NCI-H2081 (cell line): ENCODE measurements around the gene PEX11G.

Experiments
- DNase-seq, 2 experiments: peaks; one replicate each; lab custom pipeline; 2025; lab: John Stamatoyannopoulos, UW

Gene PEX11G

DNA sequence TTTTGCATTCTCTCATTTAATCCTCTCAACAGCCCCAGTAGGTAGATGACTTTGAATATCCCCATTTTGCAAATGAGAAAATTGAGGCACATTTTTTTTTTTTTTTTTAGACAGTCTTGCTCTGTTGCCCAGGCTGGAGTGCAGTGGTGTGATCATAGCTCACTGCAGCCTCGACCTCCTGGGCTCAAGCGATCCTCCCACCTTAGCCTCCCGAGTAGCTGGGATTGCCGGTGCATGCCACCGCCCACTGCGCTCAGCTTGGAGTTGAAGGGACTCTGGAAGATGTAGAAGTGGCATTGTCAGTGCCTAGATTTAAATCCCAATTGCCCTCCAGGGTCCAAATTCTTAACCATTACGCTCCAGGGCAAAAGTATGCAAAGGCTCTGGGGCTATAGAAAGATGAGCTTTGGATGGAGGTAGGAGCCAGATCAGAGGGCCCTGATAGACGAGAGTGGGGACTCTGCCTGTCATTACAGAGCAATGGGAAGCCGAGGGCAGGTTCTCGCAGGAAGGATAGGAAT lies 32.8 kb upstream of the PEX11G start:
- DNase-seq: no peak

DNA sequence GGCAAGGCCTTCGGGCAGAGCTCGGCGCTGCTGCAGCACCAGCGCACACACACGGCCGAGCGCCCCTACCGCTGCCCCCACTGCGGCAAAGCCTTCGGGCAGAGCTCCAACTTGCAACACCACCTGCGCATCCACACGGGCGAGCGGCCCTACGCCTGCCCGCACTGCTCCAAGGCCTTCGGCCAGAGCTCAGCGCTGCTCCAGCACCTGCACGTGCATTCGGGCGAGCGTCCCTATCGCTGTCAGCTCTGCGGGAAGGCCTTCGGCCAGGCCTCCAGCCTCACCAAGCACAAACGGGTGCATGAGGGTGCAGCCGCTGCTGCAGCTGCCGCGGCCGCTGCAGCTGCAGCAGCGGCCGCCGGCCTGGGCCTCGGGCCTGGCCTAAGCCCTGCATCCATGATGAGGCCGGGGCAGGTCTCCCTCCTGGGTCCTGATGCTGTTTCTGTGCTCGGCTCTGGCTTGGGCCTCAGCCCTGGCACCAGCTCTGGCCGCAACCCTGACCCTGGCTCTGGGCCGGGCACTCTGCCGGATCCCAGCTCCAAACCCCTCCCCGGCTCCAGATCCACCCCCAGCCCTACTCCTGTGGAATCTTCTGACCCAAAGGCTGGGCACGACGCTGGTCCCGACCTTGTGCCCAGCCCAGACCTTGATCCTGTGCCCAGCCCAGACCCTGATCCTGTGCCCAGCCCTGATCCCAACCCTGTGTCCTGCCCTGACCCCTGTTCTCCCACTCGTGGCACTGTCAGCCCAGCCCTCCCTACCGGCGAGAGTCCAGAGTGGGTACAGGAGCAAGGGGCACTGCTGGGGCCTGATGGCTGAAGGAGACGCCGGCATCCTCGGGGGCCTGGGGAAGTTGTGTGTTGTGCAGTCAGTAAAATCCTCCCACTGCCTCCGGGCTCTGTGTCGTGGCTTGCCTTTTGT lies 31.6 kb upstream of the PEX11G start:
- DNase-seq: no peak

DNA sequence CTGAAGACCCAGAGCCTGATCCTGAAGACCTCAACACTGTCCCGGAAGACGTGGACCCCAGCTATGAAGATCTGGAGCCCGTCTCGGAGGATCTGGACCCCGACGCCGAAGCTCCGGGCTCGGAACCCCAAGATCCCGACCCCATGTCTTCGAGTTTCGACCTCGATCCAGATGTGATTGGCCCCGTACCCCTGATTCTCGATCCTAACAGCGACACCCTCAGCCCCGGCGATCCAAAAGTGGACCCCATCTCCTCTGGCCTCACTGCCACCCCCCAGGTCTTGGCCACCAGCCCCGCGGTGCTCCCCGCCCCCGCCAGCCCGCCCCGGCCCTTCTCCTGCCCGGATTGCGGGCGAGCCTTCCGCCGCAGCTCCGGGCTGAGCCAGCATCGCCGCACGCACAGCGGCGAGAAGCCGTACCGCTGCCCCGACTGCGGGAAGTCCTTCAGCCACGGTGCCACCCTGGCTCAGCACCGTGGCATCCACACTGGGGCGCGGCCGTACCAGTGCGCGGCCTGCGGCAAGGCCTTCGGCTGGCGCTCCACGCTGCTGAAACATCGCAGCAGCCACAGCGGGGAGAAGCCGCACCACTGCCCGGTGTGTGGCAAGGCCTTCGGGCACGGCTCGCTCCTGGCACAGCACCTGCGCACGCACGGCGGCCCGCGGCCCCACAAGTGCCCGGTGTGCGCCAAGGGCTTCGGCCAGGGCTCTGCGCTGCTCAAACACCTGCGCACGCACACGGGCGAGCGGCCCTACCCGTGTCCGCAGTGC lies 30.7 kb upstream of the PEX11G start:
- no peak for DNase-seq

DNA sequence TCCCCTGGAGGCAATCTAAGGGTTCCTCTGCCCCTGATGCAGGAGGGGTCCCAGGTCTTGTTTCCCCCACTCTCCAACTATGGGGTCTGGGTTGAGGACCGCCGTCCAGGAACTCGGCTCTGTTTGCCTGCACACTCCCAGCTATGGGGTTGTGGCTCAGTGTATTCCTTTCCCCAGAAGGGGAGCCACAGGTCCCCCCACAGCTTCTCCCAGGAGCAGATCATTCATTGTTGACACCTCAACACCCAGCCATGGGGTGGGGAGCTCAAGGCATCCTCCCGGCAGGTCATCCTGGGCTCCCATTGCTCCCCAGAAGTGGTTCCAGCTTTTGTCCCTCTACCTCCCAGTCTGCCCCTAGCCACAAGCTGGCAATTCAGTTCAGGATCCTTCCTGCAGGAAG lies 28.0 kb upstream of the PEX11G start:
- no peak for DNase-seq

DNA sequence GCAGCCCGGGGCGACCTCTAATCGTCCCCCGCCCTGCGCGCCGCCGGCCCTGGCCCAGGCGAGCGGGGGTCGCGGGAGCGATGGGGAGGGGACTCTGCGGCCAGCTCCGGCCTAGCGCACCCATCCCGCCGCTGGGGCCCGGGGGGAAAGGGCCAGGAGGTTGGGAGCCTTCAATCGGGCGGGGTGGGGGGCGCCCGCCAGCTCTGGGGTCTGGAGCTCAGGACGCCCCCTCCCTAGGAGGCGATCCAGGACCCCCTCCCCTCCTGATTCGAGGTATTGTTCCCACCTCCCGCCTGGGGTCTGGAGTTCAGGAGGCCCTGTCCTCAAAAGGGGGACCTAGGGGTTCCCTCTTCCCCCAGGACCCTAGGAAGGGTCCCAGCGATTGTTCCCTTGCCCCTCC lies 27.5 kb upstream of the PEX11G start:
- DNase-seq: no peak

DNA sequence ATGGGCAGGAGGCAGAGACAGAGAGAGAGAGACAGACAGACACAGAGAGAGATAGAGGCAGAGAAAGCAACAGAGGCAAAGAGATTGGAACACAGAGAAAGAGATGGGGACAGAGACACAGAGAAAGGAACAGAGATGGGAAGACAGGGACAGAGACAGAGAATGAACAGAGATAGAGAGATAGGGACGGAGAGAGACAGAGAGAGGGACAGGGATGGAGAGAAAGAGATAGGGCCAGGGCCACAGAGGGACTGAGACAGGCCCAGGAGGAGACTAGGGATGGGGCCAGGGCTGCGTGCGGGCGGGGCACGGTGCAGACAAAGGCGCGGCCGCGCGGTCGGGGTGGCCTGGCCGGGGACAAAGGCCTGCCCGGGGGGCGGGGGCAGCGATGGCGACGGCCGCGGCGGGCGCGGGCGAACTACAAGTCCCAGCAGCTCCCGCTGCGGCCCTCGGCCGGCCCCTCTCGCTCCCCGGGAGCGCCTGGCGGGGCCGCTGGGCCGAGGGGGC lies 26.9 kb upstream of the PEX11G start, which contains the start of gene ZNF358:
ZNF358 (plus strand) TSS at position 459 of the 507 bp plus-strand sequence. CDS start 3,140 bp downstream, outside the sequence.
- DNase-seq: peak; percentile 64 to 67

DNA sequence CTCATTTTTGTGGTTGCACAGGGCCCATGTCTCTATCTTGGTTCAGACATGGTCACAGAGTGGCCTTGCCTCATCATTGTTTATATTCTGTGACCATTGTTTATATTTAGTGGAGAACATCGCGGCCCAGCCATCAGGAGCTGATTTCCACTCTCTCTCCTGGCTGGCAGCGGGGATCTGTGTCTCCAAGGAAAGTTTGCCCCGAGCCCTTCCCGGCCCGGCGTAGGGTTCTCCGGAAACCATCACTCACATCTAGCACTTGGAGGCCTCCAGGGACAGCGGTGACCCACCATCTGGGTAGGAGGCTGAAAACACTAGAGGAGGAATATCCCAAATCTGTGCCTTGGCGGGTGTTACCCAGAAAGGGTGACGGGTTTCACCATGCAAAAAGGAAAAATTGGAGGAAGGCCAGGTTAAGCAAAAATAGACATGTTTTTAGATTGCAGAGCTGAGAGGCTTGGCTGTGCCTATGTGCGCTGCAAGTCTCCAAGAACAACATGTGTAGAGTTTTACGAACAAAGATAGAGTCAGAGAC lies 26.3 kb upstream of the PEX11G start:
- DNase-seq: no peak

DNA sequence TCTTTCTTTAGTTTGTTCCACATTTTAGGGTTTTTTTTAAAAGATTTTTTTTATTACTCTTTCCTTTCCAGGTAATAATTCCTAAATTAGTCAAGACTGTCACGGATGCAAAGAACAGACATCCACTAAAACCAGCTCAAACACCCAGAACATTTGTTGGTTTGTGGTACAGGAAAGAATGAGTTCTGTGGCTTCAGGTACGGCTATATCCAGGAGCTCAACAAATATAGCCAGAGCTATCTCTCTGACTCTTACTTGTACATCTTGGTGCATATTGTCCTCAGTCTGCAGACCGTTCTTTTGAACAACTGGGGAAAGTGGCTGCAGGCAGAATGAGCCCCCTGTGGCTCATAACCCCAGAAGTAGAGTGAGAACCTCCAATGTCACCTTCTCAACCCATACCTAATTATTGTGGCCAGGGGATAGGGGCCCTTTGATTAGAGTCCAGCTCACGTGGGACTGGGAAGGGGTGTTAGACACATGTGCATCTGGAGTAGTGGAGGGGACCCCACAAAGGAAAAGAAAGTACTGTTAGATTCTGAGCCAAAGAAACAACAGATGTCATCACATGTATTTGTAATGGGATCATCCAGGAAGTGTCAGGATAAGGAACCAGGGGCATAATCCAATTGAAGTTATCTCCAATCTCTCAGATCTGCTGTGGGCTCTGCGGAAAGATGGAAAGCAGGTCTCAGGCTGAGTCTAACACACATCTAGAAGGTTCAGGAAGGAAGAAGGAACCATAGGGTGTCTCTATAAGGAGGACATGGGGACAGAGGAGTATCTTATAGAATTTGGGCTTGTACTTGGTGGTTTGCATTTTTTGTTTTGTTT lies 25.2 kb upstream of the PEX11G start:
- DNase-seq: no peak

DNA sequence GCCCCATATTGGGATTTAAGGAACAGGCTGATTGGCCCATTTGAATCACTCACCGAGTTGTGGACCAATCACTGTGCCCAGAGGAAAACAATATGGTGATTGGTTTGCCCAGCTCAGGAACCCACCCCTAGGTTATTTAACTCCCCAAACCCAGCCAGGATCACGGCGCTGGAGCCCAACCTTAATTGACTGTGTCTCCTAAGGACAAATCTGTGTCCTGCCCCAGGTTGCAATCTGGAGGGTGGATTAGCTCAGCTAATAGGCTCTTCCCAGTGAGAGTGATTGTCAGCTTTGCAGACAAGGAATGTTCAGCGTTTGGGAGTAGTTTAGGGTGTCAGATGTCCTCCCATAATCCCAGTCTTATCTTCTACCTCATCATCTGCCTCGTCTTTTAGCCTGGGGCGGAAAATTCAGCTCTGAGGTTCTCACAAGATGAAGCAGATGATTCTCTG lies 23.6 kb upstream of the PEX11G start:
- no peak for DNase-seq

DNA sequence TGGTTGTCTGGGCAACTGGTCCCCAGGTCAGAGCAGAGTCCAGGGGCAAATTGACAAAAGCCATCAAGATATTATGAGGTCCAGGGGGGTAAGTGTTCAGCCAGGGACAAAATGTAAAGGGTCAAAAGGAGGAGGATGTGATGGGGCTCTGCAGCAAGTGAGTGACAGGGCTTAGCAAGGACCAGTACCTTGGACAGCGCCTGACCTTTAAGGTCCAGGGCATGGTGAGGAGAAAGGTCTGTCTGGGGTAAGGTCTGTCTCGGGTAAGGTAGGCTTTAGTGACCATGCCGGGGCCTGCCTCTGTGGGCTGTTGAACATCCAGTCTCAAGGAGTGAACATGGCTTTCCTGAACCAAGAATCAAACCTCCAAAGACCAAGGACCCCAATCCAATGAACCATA lies 20.8 kb upstream of the PEX11G start:
- no peak for DNase-seq

DNA sequence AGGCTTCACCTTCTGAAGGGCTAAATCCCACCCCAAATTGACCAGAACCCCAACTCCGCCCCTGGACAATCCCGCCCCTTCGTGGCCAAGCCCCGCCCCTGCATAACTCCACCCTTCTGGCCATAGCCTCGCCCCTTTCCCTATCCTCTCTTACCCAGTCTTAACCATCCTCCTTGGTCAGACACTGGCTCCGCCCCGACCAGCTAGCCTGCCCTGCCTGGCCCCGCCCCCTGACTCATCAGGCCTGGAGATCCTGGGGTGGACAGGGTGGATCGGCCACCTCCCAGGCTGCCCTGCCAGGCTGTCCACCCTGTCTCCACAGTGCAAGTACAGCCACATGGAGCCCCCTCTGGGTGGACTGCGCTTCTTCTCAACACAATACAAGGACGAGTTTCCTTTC lies 19.0 kb upstream of the PEX11G start:
- DNase-seq: no peak

DNA sequence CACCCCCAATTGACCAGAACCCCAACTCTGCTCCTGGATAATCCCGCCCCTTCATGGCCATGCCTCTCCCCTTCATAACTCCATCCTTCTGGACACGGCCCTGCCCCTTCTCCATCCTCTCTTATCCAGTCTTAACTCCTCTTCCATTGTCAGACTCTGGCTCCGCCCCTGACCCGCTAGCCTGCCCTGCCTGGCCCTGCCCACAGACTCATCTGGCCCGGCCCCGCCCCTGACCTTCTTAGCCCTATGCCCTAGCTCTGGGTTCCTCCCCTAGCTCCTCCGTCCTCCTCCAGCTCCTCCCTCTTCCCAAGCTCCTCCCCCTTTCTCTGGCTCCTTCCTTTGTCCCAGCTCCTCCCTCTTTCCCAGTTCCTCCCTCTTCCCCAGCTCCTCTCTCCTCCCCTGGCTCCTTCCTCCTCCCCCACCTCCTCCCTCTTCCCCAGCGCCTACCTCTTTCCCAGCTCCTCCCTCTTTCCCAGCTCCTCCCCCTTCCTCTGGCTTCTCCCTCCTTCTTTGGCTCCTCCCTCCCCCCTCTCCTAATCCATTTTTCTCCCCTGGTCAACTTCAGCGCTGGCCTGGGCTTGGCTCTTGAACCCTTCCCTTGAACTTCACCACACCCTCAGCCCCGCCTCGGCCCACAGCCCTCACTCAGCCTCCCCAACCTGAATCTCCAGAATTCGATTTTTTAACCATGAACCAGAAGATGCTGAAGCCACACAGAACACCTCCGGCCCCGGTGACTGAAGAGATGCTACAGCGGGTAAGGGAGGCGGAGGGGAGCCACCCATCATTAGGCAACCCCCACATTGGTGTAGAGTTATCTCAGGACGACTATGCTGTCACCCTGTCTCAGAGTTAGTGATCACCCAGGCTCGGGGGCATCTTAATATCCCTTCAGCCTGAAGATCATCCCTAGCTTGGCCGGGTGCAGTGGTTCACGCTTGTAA lies 17.8 kb upstream of the PEX11G start:
- peak; percentile 45 to 57 for DNase-seq

DNA sequence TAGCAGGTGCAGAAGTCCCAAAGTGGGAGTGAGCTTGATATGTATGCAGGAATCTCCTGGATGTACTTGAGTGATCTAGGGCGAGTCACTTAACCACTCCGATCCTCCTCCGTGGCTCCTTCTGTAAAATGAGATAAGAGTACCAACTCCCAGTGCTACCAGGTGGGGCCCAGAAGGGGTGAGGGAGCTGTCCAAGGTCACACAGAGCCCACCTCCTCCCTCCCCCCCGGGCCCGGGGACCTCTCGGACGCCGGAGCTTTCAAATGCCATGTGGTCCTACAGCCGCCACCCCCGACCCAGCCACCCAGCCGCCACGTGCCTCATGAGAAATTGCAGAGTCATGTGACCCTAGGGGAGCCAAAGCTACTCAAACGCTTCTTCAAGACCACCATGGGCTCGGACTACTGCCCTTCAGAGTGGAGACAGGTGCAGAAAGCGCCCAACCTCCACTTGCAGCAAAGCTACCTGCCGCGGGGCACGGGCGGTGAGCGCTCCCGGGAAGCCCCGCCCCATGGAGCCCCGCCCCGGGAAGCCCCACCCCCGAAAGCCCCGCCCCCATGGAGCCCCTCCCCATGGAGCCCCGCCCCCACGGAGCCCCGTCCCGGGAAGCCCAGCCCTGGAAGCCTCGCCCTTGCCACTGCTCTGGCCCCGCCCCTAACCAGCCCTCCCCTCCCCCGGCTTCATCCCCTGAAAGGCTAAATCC lies 17.0 kb upstream of the PEX11G start:
- peak; percentile 38 to 45 for DNase-seq

DNA sequence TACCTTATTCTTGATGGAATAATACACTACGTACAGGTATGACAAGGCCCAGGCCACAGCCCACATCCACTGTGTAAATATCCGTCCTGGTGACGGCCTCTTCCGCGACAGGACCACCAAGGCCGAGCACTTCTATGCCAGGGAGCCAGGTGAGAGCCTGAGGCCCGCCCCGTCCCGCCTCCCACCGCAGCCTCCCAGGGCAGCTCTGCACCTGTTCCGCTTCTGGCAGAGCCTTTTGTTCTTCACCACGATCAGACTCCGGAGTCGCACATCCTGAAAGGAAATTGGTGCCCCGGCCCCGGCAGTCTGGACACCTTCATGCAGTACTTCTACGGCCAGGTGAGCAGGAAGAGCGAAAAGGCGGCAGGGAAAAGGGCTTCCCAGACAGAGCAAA lies 16.4 kb upstream of the PEX11G start:
- peak; percentile 34 to 77 for DNase-seq

DNA sequence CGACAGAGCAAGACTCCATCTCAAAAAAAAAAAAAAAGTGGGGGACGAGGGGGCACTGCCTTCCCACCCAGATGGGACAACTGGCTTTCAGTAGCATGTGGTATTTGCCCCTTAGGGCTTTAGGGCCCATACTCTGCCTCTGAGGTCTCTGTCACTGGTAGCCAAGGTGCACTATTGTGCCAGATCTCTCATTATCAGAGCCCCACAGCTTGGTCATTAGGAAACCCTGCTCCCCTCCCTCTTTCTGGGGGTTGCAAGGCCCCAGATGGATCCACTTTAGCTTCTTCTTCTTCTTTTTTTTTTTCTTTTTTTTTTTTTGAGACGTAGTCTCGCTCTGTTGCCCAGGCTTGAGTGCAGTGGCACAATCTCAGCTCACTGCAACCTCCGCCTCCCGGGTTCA lies 15.8 kb upstream of the PEX11G start:
- no peak for DNase-seq

DNA sequence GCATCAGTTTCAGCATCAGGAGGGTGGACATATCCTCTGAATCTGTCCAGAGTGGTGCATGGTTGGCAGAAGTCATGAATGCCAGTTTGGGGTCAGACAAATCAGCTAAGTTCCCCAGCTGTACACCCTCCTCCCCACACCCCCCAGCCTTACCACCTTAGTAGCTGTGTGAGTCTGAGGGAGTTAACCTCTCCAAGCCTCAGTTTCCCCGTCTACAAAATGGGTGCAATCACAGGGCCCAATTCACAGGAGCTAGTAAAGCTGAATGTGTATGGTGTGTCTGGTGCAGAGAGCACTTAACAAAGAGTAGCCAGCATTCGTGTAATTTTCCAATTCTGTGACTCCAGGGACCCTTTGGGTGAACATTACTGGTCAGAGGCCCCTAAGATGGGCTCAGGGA lies 13.7 kb upstream of the PEX11G start:
- no peak for DNase-seq

DNA sequence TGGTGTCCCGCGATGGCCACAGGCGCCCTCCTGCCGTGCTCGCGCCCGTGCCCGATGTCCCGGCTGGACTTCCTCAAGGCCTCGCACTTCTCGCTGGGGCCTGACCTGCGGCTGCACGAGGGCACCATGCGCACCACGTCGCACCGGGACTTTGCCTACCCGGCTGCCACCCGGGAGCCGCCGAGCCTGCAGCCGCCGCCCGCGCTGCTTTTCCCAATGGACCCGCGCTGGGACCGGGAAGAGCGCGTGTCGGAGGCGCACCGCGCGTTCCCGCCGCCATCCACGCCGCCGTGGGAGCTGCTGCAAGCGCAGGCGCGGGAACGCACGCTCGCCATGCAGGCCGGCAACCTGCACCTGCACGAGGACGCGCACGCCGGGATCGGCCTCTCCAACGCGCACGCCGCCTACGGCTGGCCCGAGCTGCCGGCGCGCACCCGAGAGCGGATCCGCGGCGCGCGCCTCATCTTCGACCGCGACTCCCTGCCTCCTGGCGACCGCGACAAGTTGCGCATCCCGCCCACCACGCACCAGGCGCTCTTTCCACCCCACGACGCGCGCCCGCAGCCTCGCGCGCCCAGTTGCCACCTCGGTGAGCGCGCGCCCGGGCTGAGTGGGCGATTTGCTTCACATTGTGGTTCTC lies 12.1 kb upstream of the PEX11G start:
- peak; percentile 88 to 92 for DNase-seq

DNA sequence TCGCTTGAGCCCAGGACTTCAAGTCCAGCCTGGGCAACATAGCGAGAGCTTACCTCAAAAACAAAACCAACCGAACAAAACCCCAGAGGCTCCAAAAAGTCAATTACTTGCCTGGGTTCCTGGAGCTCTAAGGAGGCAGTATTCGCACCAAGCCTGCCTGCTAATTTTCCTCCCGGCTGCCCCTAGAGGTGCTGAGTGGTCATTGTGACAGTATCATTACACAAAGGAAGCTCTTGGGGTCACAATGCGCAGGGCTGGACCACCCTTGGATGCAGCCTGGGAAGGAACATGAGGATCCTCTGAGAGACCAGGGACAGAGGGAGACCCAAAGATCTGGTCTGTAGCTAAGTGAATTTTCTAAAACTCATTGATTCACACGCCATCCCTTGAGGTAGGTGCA lies 8.5 kb upstream of the PEX11G start:
- DNase-seq: no peak
